KOPT-K1 (cell line): ENCODE data around the gene KAZN.

Experiments used
- H3K27ac ChIP-seq: fragments of 200-600 bp; sonication (generic); 2 replicates; pipeline ENCODE4 v1.5.1; 2016; ENCODE audit warnings: antibody characterized with exemption, mild to moderate bottlenecking, low read depth, low read length; ENCODE audit not compliant: poor library complexity, severe bottlenecking
- H3K36me3 ChIP-seq: fragments of 200-600 bp; sonication (generic); 2 replicates; pipeline ENCODE4 v1.5.1; 2017; ENCODE audit warnings: antibody characterized with exemption, mild to moderate bottlenecking, low read length, moderate library complexity; ENCODE audit not compliant: insufficient read depth
- H3K9me3 ChIP-seq: fragments of 200-600 bp; sonication (generic); 2 replicates; pipeline ENCODE4 v1.5.1; 2017; ENCODE audit warnings: antibody characterized with exemption, low read length, mild to moderate bottlenecking; ENCODE audit not compliant: insufficient read depth, poor library complexity, severe bottlenecking

KAZN gene

DNA sequence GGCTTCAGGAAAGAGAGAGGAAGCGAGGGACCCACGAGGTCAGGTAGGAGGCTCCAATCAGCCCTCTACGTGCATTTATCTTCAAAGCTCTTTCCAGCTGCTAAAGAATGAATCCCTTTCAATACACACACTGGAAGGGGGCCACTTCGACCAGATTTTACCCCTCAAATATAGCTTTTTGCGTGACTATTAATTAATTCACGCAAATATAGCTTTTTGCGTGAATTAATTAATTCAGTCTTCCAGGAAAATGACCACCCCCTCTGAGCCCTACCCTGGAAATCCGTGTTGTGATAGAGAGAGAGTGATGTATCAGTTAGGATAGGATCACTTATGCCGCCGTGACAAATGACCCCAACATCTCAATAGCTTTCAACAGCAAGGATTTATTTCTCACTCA, 289.9 kb downstream of the KAZN start:
- H3K36me3 ChIP-seq, result no peaks in the 10 kb centered on the region
- H3K9me3 ChIP-seq, result no peaks in the 10 kb centered on the region

DNA sequence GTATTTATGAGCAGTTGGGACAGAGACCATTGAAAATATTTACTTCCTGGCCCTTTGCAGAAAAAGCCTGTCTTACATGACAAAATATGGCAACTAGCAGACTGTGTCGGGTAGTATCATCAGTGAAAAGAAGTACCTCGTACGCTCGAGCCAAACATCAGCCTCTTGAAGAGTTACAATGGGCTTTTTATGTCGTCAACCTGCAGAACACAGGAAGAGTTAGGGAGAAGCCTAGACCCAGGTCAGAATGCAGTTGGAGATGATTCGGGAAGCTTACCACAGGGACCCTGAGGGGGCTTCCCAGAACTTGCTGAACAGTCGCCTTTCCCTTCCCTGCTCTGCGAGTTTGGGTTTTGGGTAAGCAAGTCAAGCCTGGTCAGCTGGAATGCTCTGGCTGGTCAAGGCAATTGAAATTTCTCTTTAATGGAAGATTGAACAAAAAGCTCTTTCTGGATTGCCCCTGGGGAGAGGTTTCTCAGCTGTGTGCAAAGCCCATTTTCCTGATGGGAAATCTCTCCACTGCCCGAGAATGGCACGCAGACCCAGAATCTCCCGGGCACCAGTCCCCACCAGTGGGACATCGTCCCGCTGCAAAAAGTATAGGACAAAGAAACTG, 291.4 kb downstream of the KAZN start:
- Histone ChIP-seq H3K36me3 (no peaks in the 10 kb centered on the region), H3K27ac (no peak overlapping the region), H3K9me3 (no peaks in the 10 kb centered on the region)

More for the DNA sequence above, 289.9 kb downstream of the KAZN start:
- H3K27ac ChIP-seq, result no peak overlapping the region

DNA sequence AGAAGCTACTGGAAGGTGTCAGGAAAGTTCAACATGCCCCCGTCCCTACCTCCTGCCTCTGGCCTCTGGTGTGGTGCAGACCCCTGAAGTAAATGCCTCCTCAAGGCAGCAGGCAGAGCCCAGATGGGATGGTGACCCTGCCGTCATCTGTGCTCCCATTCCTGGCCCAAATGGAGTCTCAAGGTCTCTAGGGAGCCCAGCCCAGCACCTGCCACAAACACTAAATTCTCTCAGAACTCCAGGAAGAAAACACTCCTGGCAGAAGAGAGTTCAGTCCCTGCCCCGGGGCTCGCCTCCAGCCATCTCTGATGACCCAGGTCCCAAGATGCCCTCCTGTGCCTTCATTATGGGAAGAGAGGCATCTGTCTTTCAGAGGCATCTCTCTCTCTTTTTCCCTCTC, 293.5 kb downstream of the KAZN start:
- no peaks in the 10 kb centered on the region for H3K36me3 ChIP-seq
- H3K27ac ChIP-seq, result no peak overlapping the region
- H3K9me3 ChIP-seq, result no peaks in the 10 kb centered on the region

DNA sequence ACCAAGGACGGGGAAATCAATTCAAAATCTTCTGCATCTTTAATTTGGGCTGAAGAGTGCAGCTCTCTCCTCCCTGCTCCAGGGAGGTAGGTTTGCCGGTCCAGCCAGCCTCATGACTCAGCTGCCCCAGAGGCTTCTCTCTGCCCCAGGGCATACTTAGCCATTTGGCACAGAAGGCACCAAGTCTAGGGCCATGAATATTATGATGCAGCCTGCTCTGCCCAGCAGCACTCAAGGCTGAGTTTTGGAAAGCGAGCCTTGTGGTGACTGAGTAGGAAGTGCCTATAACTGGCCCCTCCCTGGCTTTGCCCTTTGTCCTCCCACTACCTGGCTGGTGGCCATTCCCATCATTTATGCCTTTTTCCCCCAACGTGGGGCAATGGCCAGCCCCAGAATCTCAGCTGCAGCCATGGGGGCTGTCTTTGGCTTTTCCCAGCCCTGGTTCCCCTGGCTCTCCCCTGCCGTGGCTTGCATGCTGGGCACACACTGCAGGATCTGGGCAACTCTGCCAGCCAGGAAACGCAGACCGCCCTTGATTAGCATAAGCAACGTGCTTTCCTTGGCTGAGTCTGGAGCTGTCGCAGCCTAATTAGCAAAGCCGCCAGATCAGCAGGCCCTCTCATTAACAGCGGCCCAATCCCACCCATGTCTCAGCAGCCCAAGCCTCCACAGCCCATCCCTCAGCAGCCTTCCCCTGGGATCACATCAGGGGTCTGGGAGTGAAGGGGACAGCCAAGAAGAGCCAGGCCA, 296.5 kb downstream of the KAZN start:
- Histone ChIP-seq H3K9me3 (no peaks in the 10 kb centered on the region), H3K27ac (no peak overlapping the region), H3K36me3 (no peaks in the 10 kb centered on the region)

DNA sequence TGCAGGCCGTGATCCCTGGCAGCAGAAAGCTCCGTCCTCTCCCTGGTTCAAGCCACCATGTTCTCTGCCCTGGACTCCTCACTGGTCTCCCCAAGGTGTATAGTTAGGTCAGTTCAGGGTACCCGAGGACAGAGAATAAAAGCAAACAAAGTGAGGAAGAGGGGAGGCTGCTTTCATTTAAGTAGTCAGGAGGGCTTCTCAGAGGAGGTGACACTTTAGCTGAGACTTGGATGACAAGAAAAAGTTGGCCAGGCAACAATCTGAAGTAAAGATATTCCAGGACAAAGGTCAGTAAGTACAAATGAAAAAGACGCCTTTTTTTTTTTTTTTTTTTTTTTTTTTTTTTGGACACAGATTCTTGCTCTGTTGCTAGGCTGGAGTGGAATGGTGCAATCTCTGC, 297.2 kb downstream of the KAZN start:
- H3K27ac ChIP-seq, result no peak overlapping the region
- H3K9me3 ChIP-seq, result no peaks in the 10 kb centered on the region
- no peaks in the 10 kb centered on the region for H3K36me3 ChIP-seq

DNA sequence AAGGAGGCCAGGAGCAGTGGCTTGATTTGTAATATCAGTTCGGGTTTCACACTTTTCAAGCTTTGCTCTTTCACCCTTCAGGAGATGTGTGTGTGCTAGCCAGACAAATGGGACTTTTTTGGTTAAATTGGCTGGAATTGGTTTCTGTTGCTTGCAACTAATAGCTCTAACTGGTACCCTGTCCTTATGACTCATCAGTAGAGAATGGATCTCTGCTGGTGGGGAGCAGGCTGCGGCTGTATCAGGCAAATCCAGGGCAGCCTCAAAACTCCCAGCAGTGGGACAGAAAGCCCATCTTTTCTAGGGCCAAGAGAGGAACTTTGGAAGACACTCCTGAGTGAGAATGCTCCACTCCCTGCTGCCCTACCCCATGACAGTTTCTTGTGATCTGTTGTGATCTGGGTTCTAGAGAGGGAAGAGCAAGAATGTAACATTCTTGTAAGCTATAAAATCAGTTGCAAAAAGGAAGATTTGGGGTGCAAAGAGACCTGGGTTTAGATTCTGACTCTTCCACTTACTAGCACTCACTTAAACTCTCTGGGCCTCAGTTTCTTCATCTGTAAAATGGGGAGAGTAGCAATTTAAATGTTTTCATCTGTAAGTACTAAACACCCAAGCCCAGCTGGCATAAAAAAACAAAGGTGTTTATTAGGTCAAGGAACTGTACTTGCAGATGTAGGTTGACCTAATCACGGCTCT, 298.0 kb downstream of the KAZN start:
- Histone ChIP-seq H3K9me3 (no peaks in the 10 kb centered on the region), H3K36me3 (no peaks in the 10 kb centered on the region), H3K27ac (no peak overlapping the region)

DNA sequence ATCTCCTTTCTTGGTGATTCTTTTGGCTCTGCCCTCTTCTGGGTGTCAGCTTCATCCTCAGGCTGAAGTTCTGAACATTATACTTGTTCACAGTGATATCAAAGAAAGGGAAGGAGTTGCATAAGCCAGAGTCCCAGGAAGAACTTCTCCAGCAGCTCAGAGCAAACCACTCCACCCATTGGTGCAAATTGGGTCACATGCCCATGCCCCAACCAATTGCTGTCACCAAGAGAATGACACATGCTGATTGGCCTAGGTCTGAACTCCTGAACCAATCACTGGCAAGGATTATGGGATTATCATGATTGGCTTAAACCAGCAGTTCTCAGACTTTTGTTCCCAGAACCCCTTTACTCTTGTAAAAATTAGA, 298.6 kb downstream of the KAZN start:
- Histone ChIP-seq H3K27ac (no peak overlapping the region), H3K36me3 (no peaks in the 10 kb centered on the region), H3K9me3 (no peaks in the 10 kb centered on the region)

DNA sequence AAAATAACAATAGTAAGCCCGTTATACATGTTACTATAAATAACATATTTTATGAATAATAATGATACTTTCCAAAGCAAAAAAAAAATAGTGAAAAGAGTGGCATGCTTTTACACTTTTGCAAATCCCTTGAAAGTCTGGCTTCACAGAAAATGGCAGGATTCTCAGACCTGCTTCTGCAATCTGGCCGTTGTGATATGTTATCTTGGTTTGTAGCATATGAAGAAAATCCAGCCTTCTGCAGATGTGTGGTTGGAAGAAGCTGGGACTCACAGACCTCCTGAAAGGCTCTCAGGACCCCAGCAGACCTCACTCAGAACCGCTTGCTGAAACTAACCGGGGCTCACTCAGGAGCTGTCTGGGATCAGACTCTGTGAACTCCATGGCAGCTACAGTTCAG, 299.1 kb downstream of the KAZN start:
- Histone ChIP-seq H3K9me3 (no peaks in the 10 kb centered on the region), H3K36me3 (no peaks in the 10 kb centered on the region), H3K27ac (no peak overlapping the region)

DNA sequence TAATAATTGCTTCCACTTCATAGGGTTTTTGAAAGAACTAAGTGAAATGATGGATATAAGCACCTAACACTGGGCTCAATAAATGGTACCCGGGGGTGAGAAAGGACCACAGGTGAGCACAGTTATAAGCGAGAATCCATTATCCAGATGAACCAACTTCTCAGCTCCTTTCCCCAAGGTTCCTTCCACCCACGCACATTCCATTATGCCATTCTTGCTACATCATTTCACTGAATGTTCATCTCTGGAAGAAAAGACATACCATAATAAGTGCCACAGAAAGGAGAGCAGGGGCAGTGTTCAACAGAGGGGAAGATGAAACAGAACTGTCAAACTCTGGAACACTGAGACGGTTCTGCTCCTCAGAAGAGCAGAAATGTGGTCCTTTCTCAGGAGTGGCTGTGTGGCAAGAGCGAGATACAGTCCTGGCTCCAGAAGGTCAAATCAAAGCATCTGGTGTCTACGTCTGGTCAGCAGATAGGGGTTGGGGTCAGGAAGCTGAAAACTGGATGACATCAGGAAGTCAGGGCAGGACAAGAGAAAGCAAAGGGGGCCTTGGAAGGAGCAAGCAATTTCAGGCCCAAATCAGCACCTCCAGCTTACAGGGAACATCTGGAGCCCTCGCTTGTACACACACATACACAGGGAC, 299.6 kb downstream of the KAZN start:
- Histone ChIP-seq H3K27ac (no peak overlapping the region), H3K9me3 (no peaks in the 10 kb centered on the region), H3K36me3 (no peaks in the 10 kb centered on the region)

DNA sequence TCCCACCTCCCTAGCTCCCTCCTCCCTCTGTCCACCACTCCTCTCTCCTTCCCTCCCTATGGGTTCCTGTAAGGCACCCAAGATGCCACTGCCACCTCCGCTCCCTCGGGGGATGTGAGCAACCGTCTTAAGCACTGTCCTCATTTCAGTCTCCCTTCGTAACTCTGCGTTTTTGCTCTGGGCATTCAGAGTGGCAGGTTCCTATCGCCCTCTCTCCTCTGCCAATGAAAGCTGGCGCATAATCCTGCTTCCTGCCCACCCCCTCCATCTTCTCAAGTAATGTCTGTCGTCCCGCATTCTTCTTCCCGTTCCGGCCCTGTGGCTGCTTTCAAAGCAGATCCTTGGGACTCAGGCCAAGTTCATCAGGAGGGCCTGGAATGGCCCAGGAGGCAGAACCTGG, 301.2 kb downstream of the KAZN start:
- H3K36me3 ChIP-seq, result no peaks in the 10 kb centered on the region
- H3K9me3 ChIP-seq, result no peaks in the 10 kb centered on the region
- H3K27ac ChIP-seq, result no peak overlapping the region

DNA sequence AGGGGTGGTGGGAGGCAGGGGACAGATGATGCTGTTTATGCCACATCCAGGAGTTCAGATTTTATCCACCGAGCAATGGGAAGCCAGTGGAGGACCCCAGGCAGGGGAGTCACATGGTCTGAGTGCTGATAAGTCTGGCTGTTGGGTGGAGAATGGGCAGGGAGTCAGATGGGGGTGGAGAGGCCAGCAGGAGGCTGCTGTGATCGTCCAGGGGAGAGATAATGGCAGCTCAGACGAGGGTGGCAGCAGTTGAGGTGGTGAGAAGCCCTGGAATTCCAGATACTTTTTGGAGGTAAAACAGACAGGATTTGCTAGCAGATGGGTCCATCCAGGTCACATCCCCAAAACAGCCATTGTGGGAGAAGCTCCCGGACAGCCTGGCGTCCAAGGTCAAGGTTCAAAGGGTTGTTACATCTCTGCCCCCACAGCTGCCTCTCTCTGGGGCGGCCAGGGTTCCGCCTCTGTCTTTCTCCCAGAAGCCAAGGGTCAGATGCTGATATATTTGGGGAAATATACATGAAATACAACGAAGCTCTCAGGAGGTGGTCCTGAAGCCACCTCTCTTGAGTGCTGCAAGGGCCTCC, 303.0 kb downstream of the KAZN start:
- Histone ChIP-seq H3K27ac (no peak overlapping the region), H3K9me3 (no peaks in the 10 kb centered on the region), H3K36me3 (no peaks in the 10 kb centered on the region)

DNA sequence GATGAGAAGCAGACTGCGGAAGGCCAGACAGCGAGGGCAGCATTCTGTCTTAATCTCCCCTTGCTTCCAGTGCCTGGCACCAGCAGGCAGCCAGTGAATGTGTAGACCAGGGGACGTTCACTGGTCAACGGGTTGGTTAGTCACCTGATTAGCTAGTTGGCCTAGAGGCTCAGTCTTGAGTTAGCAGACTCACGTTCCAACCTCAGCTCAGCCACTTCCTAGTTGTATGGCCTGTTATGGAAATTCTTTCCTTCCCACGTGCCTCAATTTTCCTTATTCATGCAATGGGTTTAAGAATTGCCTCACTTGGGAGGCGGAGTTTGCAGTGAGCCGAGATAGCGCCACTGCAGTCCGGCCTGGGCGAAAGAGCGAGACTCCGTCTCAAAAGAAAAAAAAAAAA, 305.4 kb downstream of the KAZN start:
- H3K9me3 ChIP-seq, result no peaks in the 10 kb centered on the region
- no peak overlapping the region for H3K27ac ChIP-seq
- no peaks in the 10 kb centered on the region for H3K36me3 ChIP-seq

DNA sequence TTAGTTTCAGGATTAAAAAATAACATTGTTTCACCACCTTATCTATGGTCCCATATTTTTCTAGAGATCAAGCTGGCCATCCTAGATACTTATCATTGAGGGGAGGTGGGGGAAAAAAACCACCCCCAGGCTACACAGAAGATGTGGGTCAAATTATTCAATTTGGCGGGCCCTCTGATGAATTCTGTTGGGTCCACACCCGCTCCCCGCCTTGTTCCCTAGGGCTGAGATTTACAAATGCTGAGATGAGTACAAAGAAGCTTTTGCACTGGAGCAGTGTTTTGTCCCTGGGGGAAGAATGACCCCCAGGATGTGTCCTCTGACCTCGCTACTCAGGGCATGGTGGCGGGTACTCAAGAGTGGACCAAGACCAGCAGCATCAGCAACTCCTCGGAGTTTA, 308.2 kb downstream of the KAZN start:
- no peaks in the 10 kb centered on the region for H3K9me3 ChIP-seq
- H3K27ac ChIP-seq, result no peak overlapping the region

DNA sequence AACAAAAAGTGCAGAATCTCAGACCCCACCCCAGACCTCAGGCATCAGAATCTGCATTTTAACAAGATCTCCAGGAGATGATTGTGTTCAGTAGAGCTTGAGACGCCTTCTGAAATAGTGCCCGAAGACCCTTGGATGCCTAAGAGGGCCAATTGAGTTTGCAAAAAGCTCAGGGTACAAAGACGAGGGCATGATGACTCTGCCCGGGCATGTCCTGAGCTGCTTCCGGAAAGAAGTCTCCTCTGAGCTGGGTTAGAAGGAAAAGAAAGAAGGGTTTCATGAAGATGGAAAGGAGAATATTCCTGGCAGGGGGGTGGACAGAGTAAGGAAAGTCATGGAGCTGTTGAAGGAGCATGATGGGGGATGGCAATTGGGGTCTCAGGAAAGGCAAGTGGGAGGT, 308.9 kb downstream of the KAZN start:
- no peak overlapping the region for H3K27ac ChIP-seq
- H3K36me3 ChIP-seq, result no peaks in the 10 kb centered on the region
- H3K9me3 ChIP-seq, result no peaks in the 10 kb centered on the region

More for the DNA sequence above, 308.2 kb downstream of the KAZN start:
- no peaks in the 10 kb centered on the region for H3K36me3 ChIP-seq

DNA sequence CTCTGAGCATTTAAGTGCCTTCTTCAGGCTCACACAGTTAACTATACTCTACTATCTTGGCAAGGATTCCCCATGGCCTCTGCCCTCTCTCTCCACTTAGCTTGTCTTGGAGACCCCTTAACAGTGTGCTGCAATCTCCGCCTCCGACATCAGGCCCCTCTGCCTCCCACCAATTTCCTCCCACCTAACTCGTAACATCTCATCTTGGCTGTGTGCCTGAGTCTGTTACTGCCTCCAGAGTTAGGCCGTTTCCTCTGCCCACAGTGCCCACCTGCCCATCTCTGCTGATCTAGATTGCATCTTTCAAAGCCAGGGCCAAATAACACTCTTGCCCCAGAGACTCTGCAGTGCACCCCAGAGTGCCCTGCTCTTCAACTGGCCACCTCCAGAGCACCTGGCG, 310.8 kb downstream of the KAZN start:
- Histone ChIP-seq H3K9me3 (no peaks in the 10 kb centered on the region), H3K27ac (no peak overlapping the region), H3K36me3 (no peaks in the 10 kb centered on the region)
